HepG2 (cell line): ENCODE results near the gene ALOXE3. TPM values are rescaled to one million over a fixed set of nuclear protein-coding genes. Genes with fewer than 3 reads are reported as not detected.

Experiments used
- GFI1 ChIP-seq: sonication (generic); formaldehyde crosslinking; IDR thresholded peaks from 2 replicates; pipeline ENCODE4 v1.5.0; 2020; ENCODE audit warnings: missing genetic modification reagents, mild to moderate bottlenecking, borderline replicate concordance
- HNF4A ChIP-seq: sonication (generic); formaldehyde crosslinking; IDR thresholded peaks from 2 replicates; pipeline ENCODE4 v1.4.0; 2020; ENCODE audit warnings: missing genetic modification reagents
- IKZF5 ChIP-seq: IDR thresholded peaks from 2 replicates; pipeline ENCODE4 v1.6.1; 2018; ENCODE audit warnings: missing genetic modification reagents, mild to moderate bottlenecking, missing compliant biosample characterization
- JARID2 ChIP-seq: sonication (generic); formaldehyde crosslinking; IDR thresholded peaks from 2 replicates; pipeline ENCODE4 v1.8.1; 2023; ENCODE audit warnings: missing genetic modification reagents, inconsistent platforms; ENCODE audit not compliant: insufficient replicate concordance
- KDM1A ChIP-seq: IDR thresholded peaks from 2 replicates; pipeline ENCODE4 v1.6.1; 2016; ENCODE audit warnings: missing compliant biosample characterization
- MTF2 ChIP-seq: sonication (generic); formaldehyde crosslinking; IDR thresholded peaks from 2 replicates; pipeline ENCODE4 v1.5.0; 2020; ENCODE audit warnings: missing genetic modification reagents, borderline replicate concordance
- NFKB2 ChIP-seq: sonication (generic); formaldehyde crosslinking; IDR thresholded peaks from 2 replicates; pipeline ENCODE4 v1.4.0; 2020; ENCODE audit warnings: missing genetic modification reagents, borderline replicate concordance
- SKI ChIP-seq: fragments of 450-650 bp; IDR thresholded peaks from one replicate; pipeline ENCODE4 v1.6.1; 2018; ENCODE audit warnings: mild to moderate bottlenecking; ENCODE audit not compliant: partially characterized antibody
- TGIF2 ChIP-seq: IDR thresholded peaks from 2 replicates; pipeline ENCODE4 v1.6.1; 2016; ENCODE audit warnings: control low read depth, missing compliant biosample characterization
- ZBTB39 ChIP-seq: sonication (generic); formaldehyde crosslinking; IDR thresholded peaks from 2 replicates; pipeline ENCODE4 v1.5.0; 2020; ENCODE audit warnings: missing genetic modification reagents
- ZNF567 ChIP-seq: sonication (generic); formaldehyde crosslinking; IDR thresholded peaks from 2 replicates; pipeline ENCODE4 v1.8.1; 2023; ENCODE audit warnings: mild to moderate bottlenecking, missing genetic modification reagents, borderline replicate concordance
- polyA plus RNA-seq, 8 experiments: library from polyadenylated mRNA; depleted of rRNA in 3 of 8; stranded (reverse) in 7 of 8; unstranded in 1 of 8; fragments of >200 nt; fragmentation: Illumina TruSeq in 4 of 8; extraction: Trizol in 4 of 8; gene quantifications; 2 replicates each; pipeline versions ENCODE4 v1.2.1 to v1.2.3, GENCODE V29; 2011 to 2016; ENCODE audit warnings: low read depth in 4 of 8, missing spikeins in 1 of 8, mixed read lengths in 1 of 8; ENCODE audit not compliant: insufficient read depth in 1 of 8
- total RNA-seq, 5 experiments: library from RNA; depleted of rRNA; stranded (reverse); fragments of >200 nt; fragmentation: Illumina TruSeq; extraction: Trizol; gene quantifications; 2 replicates each; pipeline ENCODE4 v1.2.3, GENCODE V29; 2016; ENCODE audit warnings: low read depth in 1 of 5
- TF ChIP-seq, protein P1 (sequence below): IDR thresholded peaks from 2 replicates; pipeline ENCODE4 v1.6.1; 2016; ENCODE audit warnings: missing compliant biosample characterization, missing genetic modification reagents, borderline replicate concordance
- TF ChIP-seq, protein P2 (sequence below): sonication (generic); formaldehyde crosslinking; IDR thresholded peaks from 2 replicates; pipeline ENCODE4 v1.5.0; 2020; ENCODE audit warnings: mild to moderate bottlenecking, missing genetic modification reagents, moderate library complexity
- TF ChIP-seq, protein P3 (sequence below): sonication (generic); formaldehyde crosslinking; IDR thresholded peaks from 2 replicates; pipeline ENCODE4 v1.4.0; 2020; ENCODE audit warnings: low read depth, missing genetic modification reagents
- TF ChIP-seq, protein P4 (sequence below): sonication (generic); formaldehyde crosslinking; IDR thresholded peaks from 2 replicates; pipeline ENCODE4 v1.8.1; 2023; ENCODE audit warnings: mild to moderate bottlenecking, inconsistent platforms, moderate library complexity, missing genetic modification reagents, borderline replicate concordance

The ALOXE3 gene
- total and polyA plus RNA-seq, 2 of the 13 experiments (the other 11 are each of a cell fraction or from before 2014, with no cell fraction given), result 0.07 TPM; not detected in 1

- TF ChIP-seq NFKB2 (CRISPR knock-in tag) (no peak), TGIF2 (CRISPR knock-in tag) (0 out of 2 replicates have a peak, but pooled peaks have one; percentile 48), GFI1 (CRISPR knock-in tag) (peak; percentile 23; the same call in 1 of the 2 replicates), ZNF567 (CRISPR knock-in tag) (0 out of 2 replicates have a peak, but pooled peaks have one; percentile 43), SKI (peak; percentile 30), IKZF5 (CRISPR knock-in tag) (peak; percentile 31), JARID2 (CRISPR knock-in tag) (peak; percentile 95), MTF2 (no peak), HNF4A (CRISPR knock-in tag) (peak; percentile 65), KDM1A (CRISPR knock-in tag) (peak; percentile 39; the same call in 1 of the 2 replicates), ZBTB39 (CRISPR knock-in tag) (no peak; the same call in 1 of the 2 replicates)
- TF ChIP-seq, protein P1, sequence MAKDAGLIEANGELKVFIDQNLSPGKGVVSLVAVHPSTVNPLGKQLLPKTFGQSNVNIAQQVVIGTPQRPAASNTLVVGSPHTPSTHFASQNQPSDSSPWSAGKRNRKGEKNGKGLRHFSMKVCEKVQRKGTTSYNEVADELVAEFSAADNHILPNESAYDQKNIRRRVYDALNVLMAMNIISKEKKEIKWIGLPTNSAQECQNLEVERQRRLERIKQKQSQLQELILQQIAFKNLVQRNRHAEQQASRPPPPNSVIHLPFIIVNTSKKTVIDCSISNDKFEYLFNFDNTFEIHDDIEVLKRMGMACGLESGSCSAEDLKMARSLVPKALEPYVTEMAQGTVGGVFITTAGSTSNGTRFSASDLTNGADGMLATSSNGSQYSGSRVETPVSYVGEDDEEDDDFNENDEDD (CRISPR knock-in tag), result 0 out of 2 replicates have a peak, but pooled peaks have one; percentile 25
- TF ChIP-seq, protein P2, sequence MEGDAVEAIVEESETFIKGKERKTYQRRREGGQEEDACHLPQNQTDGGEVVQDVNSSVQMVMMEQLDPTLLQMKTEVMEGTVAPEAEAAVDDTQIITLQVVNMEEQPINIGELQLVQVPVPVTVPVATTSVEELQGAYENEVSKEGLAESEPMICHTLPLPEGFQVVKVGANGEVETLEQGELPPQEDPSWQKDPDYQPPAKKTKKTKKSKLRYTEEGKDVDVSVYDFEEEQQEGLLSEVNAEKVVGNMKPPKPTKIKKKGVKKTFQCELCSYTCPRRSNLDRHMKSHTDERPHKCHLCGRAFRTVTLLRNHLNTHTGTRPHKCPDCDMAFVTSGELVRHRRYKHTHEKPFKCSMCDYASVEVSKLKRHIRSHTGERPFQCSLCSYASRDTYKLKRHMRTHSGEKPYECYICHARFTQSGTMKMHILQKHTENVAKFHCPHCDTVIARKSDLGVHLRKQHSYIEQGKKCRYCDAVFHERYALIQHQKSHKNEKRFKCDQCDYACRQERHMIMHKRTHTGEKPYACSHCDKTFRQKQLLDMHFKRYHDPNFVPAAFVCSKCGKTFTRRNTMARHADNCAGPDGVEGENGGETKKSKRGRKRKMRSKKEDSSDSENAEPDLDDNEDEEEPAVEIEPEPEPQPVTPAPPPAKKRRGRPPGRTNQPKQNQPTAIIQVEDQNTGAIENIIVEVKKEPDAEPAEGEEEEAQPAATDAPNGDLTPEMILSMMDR, result peak; percentile 20; the same call in 1 of the 2 replicates
- TF ChIP-seq, protein P3, sequence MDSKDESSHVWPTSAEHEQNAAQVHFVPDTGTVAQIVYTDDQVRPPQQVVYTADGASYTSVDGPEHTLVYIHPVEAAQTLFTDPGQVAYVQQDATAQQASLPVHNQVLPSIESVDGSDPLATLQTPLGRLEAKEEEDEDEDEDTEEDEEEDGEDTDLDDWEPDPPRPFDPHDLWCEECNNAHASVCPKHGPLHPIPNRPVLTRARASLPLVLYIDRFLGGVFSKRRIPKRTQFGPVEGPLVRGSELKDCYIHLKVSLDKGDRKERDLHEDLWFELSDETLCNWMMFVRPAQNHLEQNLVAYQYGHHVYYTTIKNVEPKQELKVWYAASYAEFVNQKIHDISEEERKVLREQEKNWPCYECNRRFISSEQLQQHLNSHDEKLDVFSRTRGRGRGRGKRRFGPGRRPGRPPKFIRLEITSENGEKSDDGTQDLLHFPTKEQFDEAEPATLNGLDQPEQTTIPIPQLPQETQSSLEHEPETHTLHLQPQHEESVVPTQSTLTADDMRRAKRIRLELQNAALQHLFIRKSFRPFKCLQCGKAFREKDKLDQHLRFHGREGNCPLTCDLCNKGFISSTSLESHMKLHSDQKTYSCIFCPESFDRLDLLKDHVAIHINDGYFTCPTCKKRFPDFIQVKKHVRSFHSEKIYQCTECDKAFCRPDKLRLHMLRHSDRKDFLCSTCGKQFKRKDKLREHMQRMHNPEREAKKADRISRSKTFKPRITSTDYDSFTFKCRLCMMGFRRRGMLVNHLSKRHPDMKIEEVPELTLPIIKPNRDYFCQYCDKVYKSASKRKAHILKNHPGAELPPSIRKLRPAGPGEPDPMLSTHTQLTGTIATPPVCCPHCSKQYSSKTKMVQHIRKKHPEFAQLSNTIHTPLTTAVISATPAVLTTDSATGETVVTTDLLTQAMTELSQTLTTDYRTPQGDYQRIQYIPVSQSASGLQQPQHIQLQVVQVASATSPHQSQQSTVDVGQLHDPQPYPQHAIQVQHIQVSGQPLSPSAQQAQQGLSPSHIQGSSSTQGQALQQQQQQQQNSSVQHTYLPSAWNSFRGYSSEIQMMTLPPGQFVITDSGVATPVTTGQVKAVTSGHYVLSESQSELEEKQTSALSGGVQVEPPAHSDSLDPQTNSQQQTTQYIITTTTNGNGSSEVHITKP (CRISPR knock-in tag), result 0 out of 2 replicates have a peak, but pooled peaks have one; percentile 22
- TF ChIP-seq, protein P4, sequence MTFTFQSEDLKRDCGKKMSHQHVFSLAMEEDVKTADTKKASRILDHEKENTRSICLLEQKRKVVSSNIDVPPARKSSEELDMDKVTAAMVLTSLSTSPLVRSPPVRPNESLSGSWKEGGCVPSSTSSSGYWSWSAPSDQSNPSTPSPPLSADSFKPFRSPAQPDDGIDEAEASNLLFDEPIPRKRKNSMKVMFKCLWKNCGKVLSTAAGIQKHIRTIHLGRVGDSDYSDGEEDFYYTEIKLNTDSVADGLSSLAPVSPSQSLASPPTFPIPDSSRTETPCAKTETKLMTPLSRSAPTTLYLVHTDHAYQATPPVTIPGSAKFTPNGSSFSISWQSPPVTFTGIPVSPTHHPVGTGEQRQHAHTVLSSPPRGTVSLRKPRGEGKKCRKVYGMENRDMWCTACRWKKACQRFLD, result no peak
Measured at GRCh38 chr17:8119581-8120519, 1.5 kb upstream of the ALOXE3 start (continued).
